WTC11 (cell line): ENCODE data around the gene VPS41. TPM values are rescaled to one million over a fixed set of nuclear protein-coding genes. Genes with fewer than 3 reads are reported as not detected.

Source experiments
- ATAC-seq: fragments of 200-7000 bp; cut with Tn5 transposase; 2 replicates; pipeline ENCODE4 v1.10.0; 2021; ENCODE audit warnings: mild to moderate bottlenecking, moderate library complexity
- CTCF ChIA-PET: fragments of 300-600 bp; sonication (Branson Sonifier 250); formaldehyde crosslinking; loops from one replicate; lab custom pipeline; 2021; ENCODE audit warnings: antibody characterized with exemption; lab: Charles Lee
- POLR2A ChIA-PET: fragments of 350-600 bp; sonication (Branson Sonifier 250); formaldehyde crosslinking; loops from one replicate; lab custom pipeline; 2021; ENCODE audit warnings: antibody characterized with exemption; lab: Charles Lee
- DNase-seq: peaks from one replicate; pipeline ENCODE4 v3.0.0; 2021; ENCODE audit warnings: low spot score
- H3K27ac Mint-ChIP-seq: 2 replicates; pipeline ENCODE4 v1.8.0; 2021; ENCODE audit warnings: mixed read lengths
- H3K27me3 Mint-ChIP-seq: 2 replicates; pipeline ENCODE4 v1.8.0; 2021; ENCODE audit warnings: low read depth, mild to moderate bottlenecking, moderate library complexity, mixed read lengths
- H3K36me3 Mint-ChIP-seq: 2 replicates; pipeline ENCODE4 v1.8.0; 2021; ENCODE audit warnings: mixed read lengths
- H3K4me1 Mint-ChIP-seq: 2 replicates; pipeline ENCODE4 v1.8.0; 2022; ENCODE audit warnings: mixed read lengths
- H3K4me3 Mint-ChIP-seq: 2 replicates; pipeline ENCODE4 v1.8.0; 2021; ENCODE audit warnings: mild to moderate bottlenecking, moderate library complexity, mixed read lengths
- H3K9me3 Mint-ChIP-seq: 2 replicates; pipeline ENCODE4 v1.8.0; 2021; ENCODE audit warnings: mixed read lengths
- EMX1 ChIP-seq: fragments of 250-450 bp; sonication (Bioruptor Pico); IDR thresholded peaks from 2 replicates; pipeline ENCODE4 v1.8.0; 2021; ENCODE audit warnings: mild to moderate bottlenecking
- JAZF1 ChIP-seq: fragments of 250-450 bp; sonication (Bioruptor Pico); IDR thresholded peaks from 2 replicates; pipeline ENCODE4 v1.9.0; 2021; ENCODE audit warnings: moderate library complexity, mild to moderate bottlenecking, inconsistent platforms
- KAT7 ChIP-seq: sonication (generic); formaldehyde crosslinking; IDR thresholded peaks from 2 replicates; pipeline ENCODE4 v1.8.1; 2023; ENCODE audit warnings: missing genetic modification reagents, mild to moderate bottlenecking, borderline replicate concordance
- OVOL2 ChIP-seq: fragments of 250-450 bp; sonication (Bioruptor Pico); IDR thresholded peaks from 2 replicates; pipeline ENCODE4 v1.9.0; 2021; ENCODE audit warnings: mild to moderate bottlenecking, borderline replicate concordance
- TCF7 ChIP-seq: sonication (generic); formaldehyde crosslinking; IDR thresholded peaks from 2 replicates; pipeline ENCODE4 v1.8.0; 2022; ENCODE audit warnings: mild to moderate bottlenecking, low read depth, missing genetic modification reagents, moderate library complexity
- ZNF121 ChIP-seq: sonication (generic); formaldehyde crosslinking; IDR thresholded peaks from 2 replicates; pipeline ENCODE4 v1.8.0; 2023; ENCODE audit warnings: missing genetic modification reagents
- ZNF416 ChIP-seq: fragments of 250-450 bp; sonication (Bioruptor Pico); IDR thresholded peaks from 2 replicates; pipeline ENCODE4 v1.9.0; 2021; ENCODE audit warnings: mild to moderate bottlenecking, inconsistent platforms
- total RNA-seq: library from RNA; stranded (reverse); gene quantifications from 3 replicates; pipeline ENCODE4 v1.2.3, GENCODE V29; 2021
- TF ChIP-seq, protein P1 (sequence below): sonication (generic); formaldehyde crosslinking; IDR thresholded peaks from 2 replicates; pipeline ENCODE4 v1.8.1; 2023; ENCODE audit warnings: mild to moderate bottlenecking, missing genetic modification reagents, moderate library complexity
- TF ChIP-seq, protein P2 (sequence below): sonication (generic); formaldehyde crosslinking; IDR thresholded peaks from 2 replicates; pipeline ENCODE4 v1.8.0; 2023; ENCODE audit warnings: missing genetic modification reagents, mild to moderate bottlenecking, borderline replicate concordance
- TF ChIP-seq, protein P3 (sequence below): sonication (generic); formaldehyde crosslinking; IDR thresholded peaks from 2 replicates; pipeline ENCODE4 v1.8.0; 2023; ENCODE audit warnings: missing genetic modification reagents
- TF ChIP-seq, protein P4 (sequence below): fragments of 250-450 bp; sonication (Bioruptor Pico); IDR thresholded peaks from 2 replicates; pipeline ENCODE4 v1.9.0; 2021; ENCODE audit warnings: mild to moderate bottlenecking
- TF ChIP-seq, protein P5 (sequence below): sonication (generic); formaldehyde crosslinking; IDR thresholded peaks from 2 replicates; pipeline ENCODE4 v1.8.0; 2022; ENCODE audit warnings: mild to moderate bottlenecking, missing genetic modification reagents
- TF ChIP-seq, protein P6 (sequence below): sonication (generic); formaldehyde crosslinking; IDR thresholded peaks from 2 replicates; pipeline ENCODE4 v1.8.1; 2023; ENCODE audit warnings: mild to moderate bottlenecking, missing genetic modification reagents
- TF ChIP-seq, protein P7 (sequence below): sonication (generic); formaldehyde crosslinking; IDR thresholded peaks from 2 replicates; pipeline ENCODE4 v1.8.0; 2022; ENCODE audit warnings: missing genetic modification reagents
- TF ChIP-seq, protein P8 (sequence below): fragments of 200-600 bp; IDR thresholded peaks from 2 replicates; pipeline ENCODE4 v1.8.0; 2022; ENCODE audit warnings: antibody characterized with exemption

VPS41 gene
- total RNA-seq, 1 experiment from 2014 or later, result 50.3 TPM

DNA sequence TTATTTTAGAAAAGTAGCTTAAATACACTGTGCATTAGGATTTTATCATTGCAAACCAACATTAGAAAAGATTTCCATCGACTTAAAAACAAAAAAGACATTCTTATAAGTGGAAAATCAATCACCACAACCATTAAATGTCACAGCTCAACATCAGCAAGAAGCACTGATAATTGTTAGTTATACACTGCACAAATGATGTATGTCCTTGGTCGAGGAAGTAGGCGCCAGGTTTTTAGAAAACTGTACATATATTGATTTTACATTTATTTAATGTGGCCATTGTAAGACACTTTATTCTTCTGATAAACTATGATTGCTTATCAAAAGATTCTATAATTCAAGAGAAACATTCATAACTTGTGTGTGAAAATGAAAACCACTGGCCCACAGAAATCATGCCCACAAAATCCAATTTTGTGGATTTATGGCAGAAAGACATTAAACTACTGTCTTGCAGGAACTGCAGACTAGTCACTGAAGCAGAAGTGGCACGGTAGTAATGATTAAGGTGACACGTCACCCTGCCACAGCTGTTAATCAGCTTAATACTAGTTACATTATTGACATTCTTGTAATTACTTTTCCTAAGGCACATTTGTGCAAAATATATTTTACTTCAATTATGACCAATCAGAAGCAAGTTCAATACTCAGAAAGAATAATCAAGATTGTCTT, 79.4 kb downstream of the VPS41 start:
- CTCF ChIA-PET, result no interaction called here

DNA sequence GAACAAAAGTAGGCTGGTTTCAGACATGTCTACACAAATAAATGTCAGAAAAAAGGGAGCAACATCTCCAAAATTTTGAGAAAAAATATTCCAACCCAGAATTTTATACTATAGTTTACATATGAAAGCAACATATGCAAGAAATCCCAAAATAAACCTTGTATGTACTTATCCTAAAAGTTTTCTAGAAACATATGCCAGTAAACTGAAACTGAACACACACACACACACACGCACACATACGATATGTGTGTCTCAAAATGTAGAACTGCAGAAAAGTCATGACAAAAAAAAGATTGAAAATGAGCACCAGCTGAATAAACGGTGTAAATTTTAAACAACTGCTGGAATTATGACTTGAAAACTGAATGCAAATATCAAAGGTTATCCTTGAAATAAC, 81.0 kb downstream of the VPS41 start:
- Mint-ChIP-seq H3K27me3 (no peaks in the 10 kb centered on the region), H3K4me1 (peaks cover 7% of the 10 kb centered on the region), H3K4me3 (no peak overlapping the region), H3K27ac (no peak overlapping the region), H3K36me3 (no peaks in the 10 kb centered on the region), H3K9me3 (no peaks in the 10 kb centered on the region)
- DNase-seq (no peak), ATAC-seq (no peak)
- ChIA-PET POLR2A (no interaction called here), CTCF (no interaction called here)
- TF ChIP-seq, protein P1, sequence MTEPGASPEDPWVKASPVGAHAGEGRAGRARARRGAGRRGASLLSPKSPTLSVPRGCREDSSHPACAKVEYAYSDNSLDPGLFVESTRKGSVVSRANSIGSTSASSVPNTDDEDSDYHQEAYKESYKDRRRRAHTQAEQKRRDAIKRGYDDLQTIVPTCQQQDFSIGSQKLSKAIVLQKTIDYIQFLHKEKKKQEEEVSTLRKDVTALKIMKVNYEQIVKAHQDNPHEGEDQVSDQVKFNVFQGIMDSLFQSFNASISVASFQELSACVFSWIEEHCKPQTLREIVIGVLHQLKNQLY, result no peak
- no peak for TF ChIP-seq TCF7 (CRISPR knock-in tag)
- no peak for TF ChIP-seq EMX1 (CRISPR knock-in tag)
- TF ChIP-seq, protein P2, sequence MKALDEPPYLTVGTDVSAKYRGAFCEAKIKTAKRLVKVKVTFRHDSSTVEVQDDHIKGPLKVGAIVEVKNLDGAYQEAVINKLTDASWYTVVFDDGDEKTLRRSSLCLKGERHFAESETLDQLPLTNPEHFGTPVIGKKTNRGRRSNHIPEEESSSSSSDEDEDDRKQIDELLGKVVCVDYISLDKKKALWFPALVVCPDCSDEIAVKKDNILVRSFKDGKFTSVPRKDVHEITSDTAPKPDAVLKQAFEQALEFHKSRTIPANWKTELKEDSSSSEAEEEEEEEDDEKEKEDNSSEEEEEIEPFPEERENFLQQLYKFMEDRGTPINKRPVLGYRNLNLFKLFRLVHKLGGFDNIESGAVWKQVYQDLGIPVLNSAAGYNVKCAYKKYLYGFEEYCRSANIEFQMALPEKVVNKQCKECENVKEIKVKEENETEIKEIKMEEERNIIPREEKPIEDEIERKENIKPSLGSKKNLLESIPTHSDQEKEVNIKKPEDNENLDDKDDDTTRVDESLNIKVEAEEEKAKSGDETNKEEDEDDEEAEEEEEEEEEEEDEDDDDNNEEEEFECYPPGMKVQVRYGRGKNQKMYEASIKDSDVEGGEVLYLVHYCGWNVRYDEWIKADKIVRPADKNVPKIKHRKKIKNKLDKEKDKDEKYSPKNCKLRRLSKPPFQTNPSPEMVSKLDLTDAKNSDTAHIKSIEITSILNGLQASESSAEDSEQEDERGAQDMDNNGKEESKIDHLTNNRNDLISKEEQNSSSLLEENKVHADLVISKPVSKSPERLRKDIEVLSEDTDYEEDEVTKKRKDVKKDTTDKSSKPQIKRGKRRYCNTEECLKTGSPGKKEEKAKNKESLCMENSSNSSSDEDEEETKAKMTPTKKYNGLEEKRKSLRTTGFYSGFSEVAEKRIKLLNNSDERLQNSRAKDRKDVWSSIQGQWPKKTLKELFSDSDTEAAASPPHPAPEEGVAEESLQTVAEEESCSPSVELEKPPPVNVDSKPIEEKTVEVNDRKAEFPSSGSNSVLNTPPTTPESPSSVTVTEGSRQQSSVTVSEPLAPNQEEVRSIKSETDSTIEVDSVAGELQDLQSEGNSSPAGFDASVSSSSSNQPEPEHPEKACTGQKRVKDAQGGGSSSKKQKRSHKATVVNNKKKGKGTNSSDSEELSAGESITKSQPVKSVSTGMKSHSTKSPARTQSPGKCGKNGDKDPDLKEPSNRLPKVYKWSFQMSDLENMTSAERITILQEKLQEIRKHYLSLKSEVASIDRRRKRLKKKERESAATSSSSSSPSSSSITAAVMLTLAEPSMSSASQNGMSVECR (CRISPR knock-in tag), result no peak
- TF ChIP-seq, protein P3, sequence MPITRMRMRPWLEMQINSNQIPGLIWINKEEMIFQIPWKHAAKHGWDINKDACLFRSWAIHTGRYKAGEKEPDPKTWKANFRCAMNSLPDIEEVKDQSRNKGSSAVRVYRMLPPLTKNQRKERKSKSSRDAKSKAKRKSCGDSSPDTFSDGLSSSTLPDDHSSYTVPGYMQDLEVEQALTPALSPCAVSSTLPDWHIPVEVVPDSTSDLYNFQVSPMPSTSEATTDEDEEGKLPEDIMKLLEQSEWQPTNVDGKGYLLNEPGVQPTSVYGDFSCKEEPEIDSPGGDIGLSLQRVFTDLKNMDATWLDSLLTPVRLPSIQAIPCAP (CRISPR knock-in tag), result no peak
- TF ChIP-seq, protein P4, sequence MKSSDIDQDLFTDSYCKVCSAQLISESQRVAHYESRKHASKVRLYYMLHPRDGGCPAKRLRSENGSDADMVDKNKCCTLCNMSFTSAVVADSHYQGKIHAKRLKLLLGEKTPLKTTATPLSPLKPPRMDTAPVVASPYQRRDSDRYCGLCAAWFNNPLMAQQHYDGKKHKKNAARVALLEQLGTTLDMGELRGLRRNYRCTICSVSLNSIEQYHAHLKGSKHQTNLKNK, result no peak
- TF ChIP-seq JAZF1 (CRISPR knock-in tag), result no peak
- TF ChIP-seq ZNF121, result no peak
- no peak for TF ChIP-seq KAT7
- TF ChIP-seq, protein P5, sequence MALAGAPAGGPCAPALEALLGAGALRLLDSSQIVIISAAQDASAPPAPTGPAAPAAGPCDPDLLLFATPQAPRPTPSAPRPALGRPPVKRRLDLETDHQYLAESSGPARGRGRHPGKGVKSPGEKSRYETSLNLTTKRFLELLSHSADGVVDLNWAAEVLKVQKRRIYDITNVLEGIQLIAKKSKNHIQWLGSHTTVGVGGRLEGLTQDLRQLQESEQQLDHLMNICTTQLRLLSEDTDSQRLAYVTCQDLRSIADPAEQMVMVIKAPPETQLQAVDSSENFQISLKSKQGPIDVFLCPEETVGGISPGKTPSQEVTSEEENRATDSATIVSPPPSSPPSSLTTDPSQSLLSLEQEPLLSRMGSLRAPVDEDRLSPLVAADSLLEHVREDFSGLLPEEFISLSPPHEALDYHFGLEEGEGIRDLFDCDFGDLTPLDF (CRISPR knock-in tag), result no peak
- TF ChIP-seq, protein P6, sequence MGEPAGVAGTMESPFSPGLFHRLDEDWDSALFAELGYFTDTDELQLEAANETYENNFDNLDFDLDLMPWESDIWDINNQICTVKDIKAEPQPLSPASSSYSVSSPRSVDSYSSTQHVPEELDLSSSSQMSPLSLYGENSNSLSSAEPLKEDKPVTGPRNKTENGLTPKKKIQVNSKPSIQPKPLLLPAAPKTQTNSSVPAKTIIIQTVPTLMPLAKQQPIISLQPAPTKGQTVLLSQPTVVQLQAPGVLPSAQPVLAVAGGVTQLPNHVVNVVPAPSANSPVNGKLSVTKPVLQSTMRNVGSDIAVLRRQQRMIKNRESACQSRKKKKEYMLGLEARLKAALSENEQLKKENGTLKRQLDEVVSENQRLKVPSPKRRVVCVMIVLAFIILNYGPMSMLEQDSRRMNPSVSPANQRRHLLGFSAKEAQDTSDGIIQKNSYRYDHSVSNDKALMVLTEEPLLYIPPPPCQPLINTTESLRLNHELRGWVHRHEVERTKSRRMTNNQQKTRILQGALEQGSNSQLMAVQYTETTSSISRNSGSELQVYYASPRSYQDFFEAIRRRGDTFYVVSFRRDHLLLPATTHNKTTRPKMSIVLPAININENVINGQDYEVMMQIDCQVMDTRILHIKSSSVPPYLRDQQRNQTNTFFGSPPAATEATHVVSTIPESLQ (CRISPR knock-in tag), result no peak
- TF ChIP-seq, protein P7, sequence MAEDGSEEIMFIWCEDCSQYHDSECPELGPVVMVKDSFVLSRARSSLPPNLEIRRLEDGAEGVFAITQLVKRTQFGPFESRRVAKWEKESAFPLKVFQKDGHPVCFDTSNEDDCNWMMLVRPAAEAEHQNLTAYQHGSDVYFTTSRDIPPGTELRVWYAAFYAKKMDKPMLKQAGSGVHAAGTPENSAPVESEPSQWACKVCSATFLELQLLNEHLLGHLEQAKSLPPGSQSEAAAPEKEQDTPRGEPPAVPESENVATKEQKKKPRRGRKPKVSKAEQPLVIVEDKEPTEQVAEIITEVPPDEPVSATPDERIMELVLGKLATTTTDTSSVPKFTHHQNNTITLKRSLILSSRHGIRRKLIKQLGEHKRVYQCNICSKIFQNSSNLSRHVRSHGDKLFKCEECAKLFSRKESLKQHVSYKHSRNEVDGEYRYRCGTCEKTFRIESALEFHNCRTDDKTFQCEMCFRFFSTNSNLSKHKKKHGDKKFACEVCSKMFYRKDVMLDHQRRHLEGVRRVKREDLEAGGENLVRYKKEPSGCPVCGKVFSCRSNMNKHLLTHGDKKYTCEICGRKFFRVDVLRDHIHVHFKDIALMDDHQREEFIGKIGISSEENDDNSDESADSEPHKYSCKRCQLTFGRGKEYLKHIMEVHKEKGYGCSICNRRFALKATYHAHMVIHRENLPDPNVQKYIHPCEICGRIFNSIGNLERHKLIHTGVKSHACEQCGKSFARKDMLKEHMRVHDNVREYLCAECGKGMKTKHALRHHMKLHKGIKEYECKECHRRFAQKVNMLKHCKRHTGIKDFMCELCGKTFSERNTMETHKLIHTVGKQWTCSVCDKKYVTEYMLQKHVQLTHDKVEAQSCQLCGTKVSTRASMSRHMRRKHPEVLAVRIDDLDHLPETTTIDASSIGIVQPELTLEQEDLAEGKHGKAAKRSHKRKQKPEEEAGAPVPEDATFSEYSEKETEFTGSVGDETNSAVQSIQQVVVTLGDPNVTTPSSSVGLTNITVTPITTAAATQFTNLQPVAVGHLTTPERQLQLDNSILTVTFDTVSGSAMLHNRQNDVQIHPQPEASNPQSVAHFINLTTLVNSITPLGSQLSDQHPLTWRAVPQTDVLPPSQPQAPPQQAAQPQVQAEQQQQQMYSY (CRISPR knock-in tag), result no peak
- no peak for TF ChIP-seq ZNF416 (CRISPR knock-in tag)

More for the DNA sequence above, 79.4 kb downstream of the VPS41 start:
- Mint-ChIP-seq H3K4me1 (peaks cover 7% of the 10 kb centered on the region), H3K27me3 (no peaks in the 10 kb centered on the region), H3K9me3 (no peaks in the 10 kb centered on the region), H3K4me3 (no peak overlapping the region), H3K36me3 (no peaks in the 10 kb centered on the region), H3K27ac (no peak overlapping the region)
- DNase-seq (no peak), ATAC-seq (no peak)
- POLR2A ChIA-PET, result no interaction called here
- TF ChIP-seq JAZF1 (CRISPR knock-in tag) (no peak), OVOL2 (no peak)
- TF ChIP-seq, protein P8, sequence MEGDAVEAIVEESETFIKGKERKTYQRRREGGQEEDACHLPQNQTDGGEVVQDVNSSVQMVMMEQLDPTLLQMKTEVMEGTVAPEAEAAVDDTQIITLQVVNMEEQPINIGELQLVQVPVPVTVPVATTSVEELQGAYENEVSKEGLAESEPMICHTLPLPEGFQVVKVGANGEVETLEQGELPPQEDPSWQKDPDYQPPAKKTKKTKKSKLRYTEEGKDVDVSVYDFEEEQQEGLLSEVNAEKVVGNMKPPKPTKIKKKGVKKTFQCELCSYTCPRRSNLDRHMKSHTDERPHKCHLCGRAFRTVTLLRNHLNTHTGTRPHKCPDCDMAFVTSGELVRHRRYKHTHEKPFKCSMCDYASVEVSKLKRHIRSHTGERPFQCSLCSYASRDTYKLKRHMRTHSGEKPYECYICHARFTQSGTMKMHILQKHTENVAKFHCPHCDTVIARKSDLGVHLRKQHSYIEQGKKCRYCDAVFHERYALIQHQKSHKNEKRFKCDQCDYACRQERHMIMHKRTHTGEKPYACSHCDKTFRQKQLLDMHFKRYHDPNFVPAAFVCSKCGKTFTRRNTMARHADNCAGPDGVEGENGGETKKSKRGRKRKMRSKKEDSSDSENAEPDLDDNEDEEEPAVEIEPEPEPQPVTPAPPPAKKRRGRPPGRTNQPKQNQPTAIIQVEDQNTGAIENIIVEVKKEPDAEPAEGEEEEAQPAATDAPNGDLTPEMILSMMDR, result no peak
- TF ChIP-seq, protein P3 (CRISPR knock-in tag), result no peak
